ENCODE results near the gene CNTN5. TPM values are rescaled to one million over a fixed set of nuclear protein-coding genes. Genes with fewer than 3 reads are reported as not detected.

CNTN5 gene
- total and polyA plus RNA-seq, 2 donors (not counting 1 experiment from before 2014, with no cell fraction given): not detected

- Histone ChIP-seq H4K20me1 (ENCODE audit: control insufficient read depth, insufficient read depth, low read length, poor library complexity, severe bottlenecking) (no peaks in the 10 kb centered on the region), H3K79me2 (ENCODE audit: control insufficient read depth, insufficient read depth, low read length) (no peaks in the 10 kb centered on the region), H3K4me1 (ENCODE audit: control insufficient read depth in 2 of 2, insufficient read depth in 2 of 2, low read length in 2 of 2) (no peaks in the 10 kb centered on the region), H2AFZ (ENCODE audit: insufficient read depth, low read depth, low read length, poor library complexity, severe bottlenecking) (no peak overlapping the region), H3K4me2 (replicated peaks; ENCODE audit: low read depth, low read length, poor library complexity, severe bottlenecking) (no peak overlapping the region), H3K9ac (ENCODE audit: low read length) (no peak overlapping the region), H3K4me3 (ENCODE audit: control extremely low read depth in 1 of 5, extremely low read depth in 1 of 5, insufficient read depth in 1 of 5, low read depth in 2 of 5, low read length in 4 of 5) (no peak overlapping the region), H3K27me3 (replicated peaks in 1 of 4; ENCODE audit: control extremely low read depth in 1 of 4, control insufficient read depth in 3 of 4, insufficient read depth in 4 of 4, low read length in 3 of 4) (no peaks in the 10 kb centered on the region), H3K9me3 (ENCODE audit: control extremely low read depth in 1 of 3, control insufficient read depth in 2 of 3, insufficient read depth in 1 of 3, low read length in 2 of 3) (no peaks in the 10 kb centered on the region), H3K27ac (ENCODE audit: low read length in 2 of 2) (no peak overlapping the region), H3K36me3 (replicated peaks in 1 of 2; ENCODE audit: control extremely low read depth in 1 of 2, control insufficient read depth in 1 of 2, extremely low read depth in 1 of 2, insufficient read depth in 2 of 2, low read length in 1 of 2) (no peaks in the 10 kb centered on the region)
- H3K27ac Mint-ChIP-seq: no peak overlapping the region
- no peak for TF ChIP-seq CTCF (IDR thresholded peaks at IDR 0.05)
- H3K9me3 Mint-ChIP-seq (ENCODE audit: insufficient read depth): no peaks in the 10 kb centered on the region
- WGBS (ENCODE audit: insufficient coverage): no CpG with 5 or more reads among the region's 4 CpGs
- no peak for DNase-seq
- H3K27me3 Mint-ChIP-seq: no peaks in the 10 kb centered on the region
- ChIA-PET CTCF (no interaction called here), POLR2A (no interaction called here)
- no peaks in the 10 kb centered on the region for H3K4me1 Mint-ChIP-seq
- intact Hi-C loops (cut with micrococcal nuclease): no loop called here
- H3K4me3 Mint-ChIP-seq: no peak overlapping the region
- no peak for ATAC-seq (ENCODE audit: low read depth)
Observed at GRCh38 chr11:100068116-100068515, 1047.4 kb downstream of the CNTN5 start.

DNA sequence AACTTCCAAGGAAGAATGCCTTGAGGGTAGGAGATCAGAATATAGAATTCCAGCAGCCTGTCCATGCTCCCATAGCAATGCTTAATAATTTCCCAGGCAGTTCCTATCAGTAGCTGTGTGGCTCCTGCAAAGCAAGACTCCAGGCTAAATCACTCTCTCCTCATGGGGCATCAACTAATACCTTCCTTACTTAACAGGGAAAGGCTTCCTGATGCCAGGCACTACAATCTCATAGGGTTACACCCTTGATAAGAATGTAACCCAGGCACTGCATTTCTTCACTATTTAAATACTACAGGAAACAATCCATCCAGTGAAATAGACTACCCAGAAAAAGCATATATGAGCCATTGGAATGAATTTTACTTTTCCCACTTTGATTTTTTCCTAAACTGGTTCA lies 1051.4 kb downstream of the CNTN5 start:
- Histone ChIP-seq H3K4me3 (ENCODE audit: control extremely low read depth in 1 of 5, extremely low read depth in 1 of 5, insufficient read depth in 1 of 5, low read depth in 2 of 5, low read length in 4 of 5) (no peak overlapping the region), H3K4me2 (replicated peaks; ENCODE audit: low read depth, low read length, poor library complexity, severe bottlenecking) (no peak overlapping the region), H3K36me3 (replicated peaks in 1 of 2; ENCODE audit: control extremely low read depth in 1 of 2, control insufficient read depth in 1 of 2, extremely low read depth in 1 of 2, insufficient read depth in 2 of 2, low read length in 1 of 2) (no peaks in the 10 kb centered on the region), H3K4me1 (ENCODE audit: control insufficient read depth in 2 of 2, insufficient read depth in 2 of 2, low read length in 2 of 2) (no peaks in the 10 kb centered on the region), H3K9me3 (ENCODE audit: control extremely low read depth in 1 of 3, control insufficient read depth in 2 of 3, insufficient read depth in 1 of 3, low read length in 2 of 3) (no peaks in the 10 kb centered on the region), H3K79me2 (ENCODE audit: control insufficient read depth, insufficient read depth, low read length) (no peaks in the 10 kb centered on the region), H2AFZ (ENCODE audit: insufficient read depth, low read depth, low read length, poor library complexity, severe bottlenecking) (no peak overlapping the region), H3K9ac (ENCODE audit: low read length) (no peak overlapping the region), H4K20me1 (ENCODE audit: control insufficient read depth, insufficient read depth, low read length, poor library complexity, severe bottlenecking) (no peaks in the 10 kb centered on the region), H3K27me3 (replicated peaks in 1 of 4; ENCODE audit: control extremely low read depth in 1 of 4, control insufficient read depth in 3 of 4, insufficient read depth in 4 of 4, low read length in 3 of 4) (no peaks in the 10 kb centered on the region), H3K27ac (ENCODE audit: low read length in 2 of 2) (no peak overlapping the region)
- no peak overlapping the region for H3K27ac Mint-ChIP-seq
- intact Hi-C loops (cut with micrococcal nuclease): no loop called here
- TF ChIP-seq CTCF (IDR thresholded peaks at IDR 0.05) (no peak), EZH2 (IDR thresholded peaks at IDR 0.05; ENCODE audit: borderline replicate concordance, insufficient read depth, low read depth, low read length, poor library complexity, severe bottlenecking) (no peak)
- CTCF ChIA-PET: interaction anchor here (0.6 kb wide), 1 partner anchor 865 kb away, joined by 3 read pairs; no protein-coding TSS in a partner anchor
- H3K4me1 Mint-ChIP-seq: no peaks in the 10 kb centered on the region
- POLR2A ChIA-PET: no interaction called here
- H3K4me3 Mint-ChIP-seq: no peak overlapping the region
- no peak for ATAC-seq (ENCODE audit: low read depth)
- DNase-seq: no peak
- no peaks in the 10 kb centered on the region for H3K27me3 Mint-ChIP-seq
- peaks cover 4% of the 10 kb centered on the region for H3K9me3 Mint-ChIP-seq (ENCODE audit: insufficient read depth)

Data from B cell (primary cell).